ENCODE data around the gene CLDN4. TPM values are rescaled to one million over a fixed set of nuclear protein-coding genes. Genes with fewer than 3 reads are reported as not detected.
A peak's percentile ranks its signal among the peaks of the same experiment; 100 is the strongest.

Gene CLDN4, protein sequence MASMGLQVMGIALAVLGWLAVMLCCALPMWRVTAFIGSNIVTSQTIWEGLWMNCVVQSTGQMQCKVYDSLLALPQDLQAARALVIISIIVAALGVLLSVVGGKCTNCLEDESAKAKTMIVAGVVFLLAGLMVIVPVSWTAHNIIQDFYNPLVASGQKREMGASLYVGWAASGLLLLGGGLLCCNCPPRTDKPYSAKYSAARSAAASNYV
- 0.13 and 0.25 TPM in 2 replicates for total RNA-seq
- polyA plus RNA-seq: 0.14 and 0.15 TPM in 2 replicates
- 0.07 and 0.10 TPM in 2 replicates for polyA plus RNA-seq (2011; cell fraction: cytosol; rRNA removed)
- polyA plus RNA-seq (2011; cell fraction: nucleus; rRNA removed): 0.22 and 0.24 TPM in 2 replicates
- polyA plus RNA-seq (2012): 0.31 and 0.52 TPM in 2 replicates
- not detected in 2 replicates for polyA minus RNA-seq
- polyA minus RNA-seq (2011; cell fraction: cytosol; rRNA and poly(A)+ RNA removed): 43.9 TPM
- polyA minus RNA-seq (2011; cell fraction: nucleus; rRNA and poly(A)+ RNA removed): 0.38 TPM in 1 of 2 replicates, not detected in the other
- not detected for Bru-seq, nascent RNA
- percentile 36 among the genes with signal in this experiment for BruChase-seq, experiment 1, labeled RNA remaining after a 6-hour chase
- BruChase-seq, experiment 2, labeled RNA remaining after a 2-hour chase: percentile 24 among the genes with signal in this experiment
- long read RNA-seq: 0 reads

DNA sequence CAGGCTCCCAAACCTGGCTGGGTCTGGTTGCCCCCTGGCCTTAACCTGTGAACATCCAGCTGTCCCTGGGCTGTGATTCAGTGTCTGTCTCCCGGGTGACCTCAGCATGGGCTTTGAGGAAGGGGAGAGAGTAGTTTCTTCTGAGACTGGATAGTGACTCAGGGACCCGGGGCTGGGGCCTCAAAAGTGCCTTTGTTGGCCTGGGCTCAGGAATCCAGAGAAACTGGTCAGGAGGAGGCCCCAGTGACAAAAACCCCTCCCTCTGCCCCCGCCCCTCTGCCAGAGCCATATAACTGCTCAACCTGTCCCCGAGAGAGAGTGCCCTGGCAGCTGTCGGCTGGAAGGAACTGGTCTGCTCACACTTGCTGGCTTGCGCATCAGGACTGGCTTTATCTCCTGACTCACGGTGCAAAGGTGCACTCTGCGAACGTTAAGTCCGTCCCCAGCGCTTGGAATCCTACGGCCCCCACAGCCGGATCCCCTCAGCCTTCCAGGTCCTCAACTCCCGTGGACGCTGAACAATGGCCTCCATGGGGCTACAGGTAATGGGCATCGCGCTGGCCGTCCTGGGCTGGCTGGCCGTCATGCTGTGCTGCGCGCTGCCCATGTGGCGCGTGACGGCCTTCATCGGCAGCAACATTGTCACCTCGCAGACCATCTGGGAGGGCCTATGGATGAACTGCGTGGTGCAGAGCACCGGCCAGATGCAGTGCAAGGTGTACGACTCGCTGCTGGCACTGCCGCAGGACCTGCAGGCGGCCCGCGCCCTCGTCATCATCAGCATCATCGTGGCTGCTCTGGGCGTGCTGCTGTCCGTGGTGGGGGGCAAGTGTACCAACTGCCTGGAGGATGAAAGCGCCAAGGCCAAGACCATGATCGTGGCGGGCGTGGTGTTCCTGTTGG lies at the start of gene CLDN4:
Gene CLDN4 (plus strand): TSS at position 316 of the 903 bp plus-strand sequence. CDS start 206 bp downstream, at position 522.
- FAIRE-seq: no peak
- ChIA-PET POLR2A (no interaction called here), CTCF (no interaction called here)
- Histone ChIP-seq H2AFZ (ENCODE audit: low read depth, low read length) (no peak within 1 kb of the TSS), H3K27me3 (ENCODE audit: control insufficient read depth in 2 of 2, insufficient read depth in 2 of 2, low read length in 2 of 2) (no peaks in the 10 kb centered on the region), H4K20me1 (replicated peaks; ENCODE audit: control insufficient read depth, extremely low read depth, insufficient read depth, low read length) (no peaks in the 10 kb centered on the region), H3K9ac (replicated peaks; ENCODE audit: extremely low read depth, insufficient read depth, low read length) (no peak within 1 kb of the TSS), H3K4me2 (ENCODE audit: insufficient read depth, low read length) (no peak within 1 kb of the TSS), H3K27ac (ENCODE audit: insufficient read depth, low read depth, low read length) (no peak within 1 kb of the TSS), H3K79me2 (ENCODE audit: control insufficient read depth, insufficient read depth, low read length) (no peaks in the 10 kb centered on the region), H3K9me1 (replicated peaks; ENCODE audit: control insufficient read depth, extremely low read depth, insufficient read depth, low read length) (no peaks in the 10 kb centered on the region), H3K36me3 (ENCODE audit: control insufficient read depth in 2 of 2, extremely low read depth in 1 of 2, insufficient read depth in 2 of 2, low read length in 2 of 2) (no peaks in the 10 kb centered on the region), H3K4me1 (ENCODE audit: control insufficient read depth, extremely low read depth, insufficient read depth, low read length) (peaks cover 5% of the 10 kb centered on the region), H3K4me3 (replicated peaks in 1 of 3; ENCODE audit: insufficient read depth in 1 of 3, low read depth in 1 of 3, low read length in 3 of 3) (no peak within 1 kb of the TSS), H3K9me3 (replicated peaks; ENCODE audit: control insufficient read depth, insufficient read depth, low read length) (no peaks in the 10 kb centered on the region)
- no peak for TF ChIP-seq FOS (IDR thresholded peaks at IDR 0.05; ENCODE audit: borderline replicate concordance, insufficient read depth, low read length)
- TF ChIP-seq GATA2 (IDR thresholded peaks at IDR 0.05; ENCODE audit: insufficient read depth, insufficient read length, low read depth, low read length): no peak
- TF ChIP-seq POLR2AphosphoS5 (IDR thresholded peaks at IDR 0.05; ENCODE audit: insufficient read depth, low read depth, low read length): no peak
- DNase-seq (ENCODE audit: low read depth, low spot score): no peak
- intact Hi-C loops (cut with micrococcal nuclease): no loop called here
- dilution Hi-C loops (cut with MboI; ENCODE audit: extremely low pct_ligation_motif_present, low sequenced_read_pairs): no loop called here
- BruUV-seq (replicated peaks): no TSS peak

DNA sequence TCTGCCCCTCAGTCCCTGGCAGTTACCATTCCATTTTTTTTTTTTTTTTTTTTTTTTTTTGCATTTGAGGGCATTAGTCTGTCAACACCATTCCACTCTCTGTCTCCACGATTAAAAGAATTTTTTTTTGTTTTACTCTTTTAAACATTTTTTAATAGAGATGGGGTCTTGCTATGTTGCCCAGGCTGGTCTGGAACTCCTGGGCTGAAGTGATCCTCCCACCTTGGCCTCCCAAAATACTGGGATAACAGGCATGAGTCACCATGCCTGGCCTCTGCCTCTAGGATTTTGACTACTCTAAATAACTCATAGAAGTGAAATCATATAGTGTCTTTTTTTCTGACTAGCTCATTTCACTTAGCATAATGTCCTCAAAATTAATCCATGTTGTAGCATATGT lies 44.2 kb upstream of the CLDN4 start:
- BruUV-seq (replicated peaks): no TSS peak
- no peaks in the 10 kb centered on the region for H3K4me1 ChIP-seq (ENCODE audit: control insufficient read depth, extremely low read depth, insufficient read depth, low read length)
- no peak overlapping the region for H3K27ac ChIP-seq (ENCODE audit: insufficient read depth, low read depth, low read length)
- H3K4me2 ChIP-seq (ENCODE audit: insufficient read depth, low read length): no peak overlapping the region
- no peaks in the 10 kb centered on the region for H4K20me1 ChIP-seq (replicated peaks; ENCODE audit: control insufficient read depth, extremely low read depth, insufficient read depth, low read length)
- intact Hi-C loops (cut with micrococcal nuclease) (no loop called here), dilution Hi-C loops (cut with MboI; ENCODE audit: extremely low pct_ligation_motif_present, low sequenced_read_pairs) (no loop called here)
- ChIA-PET POLR2A (no interaction called here), CTCF (interaction anchor here (0.6 kb wide), 1 partner anchor 12 kb away, joined by 3 read pairs; no protein-coding TSS in a partner anchor)
- H3K9me3 ChIP-seq (replicated peaks; ENCODE audit: control insufficient read depth, insufficient read depth, low read length): no peaks in the 10 kb centered on the region
- DNase-seq (ENCODE audit: low read depth, low spot score) (no peak), FAIRE-seq (peak; percentile 74)
- TF ChIP-seq POLR2A (IDR thresholded peaks at IDR 0.05; ENCODE audit: low read depth, low read length) (no peak), JUN (IDR thresholded peaks at IDR 0.05; ENCODE audit: borderline replicate concordance, insufficient read depth, insufficient read length, low read depth) (no peak), GATA2 (IDR thresholded peaks at IDR 0.05; ENCODE audit: insufficient read depth, insufficient read length, low read depth, low read length) (no peak), FOS (IDR thresholded peaks at IDR 0.05; ENCODE audit: borderline replicate concordance, insufficient read depth, low read length) (no peak), EZH2 (IDR thresholded peaks at IDR 0.05; ENCODE audit: borderline replicate concordance, low read depth, low read length, severe bottlenecking) (no peak), POLR2AphosphoS5 (IDR thresholded peaks at IDR 0.05; ENCODE audit: insufficient read depth, low read depth, low read length) (no peak), MYC (IDR thresholded peaks at IDR 0.05; ENCODE audit: low read depth, low read length) (no peak)
- TF ChIP-seq, protein P1, sequence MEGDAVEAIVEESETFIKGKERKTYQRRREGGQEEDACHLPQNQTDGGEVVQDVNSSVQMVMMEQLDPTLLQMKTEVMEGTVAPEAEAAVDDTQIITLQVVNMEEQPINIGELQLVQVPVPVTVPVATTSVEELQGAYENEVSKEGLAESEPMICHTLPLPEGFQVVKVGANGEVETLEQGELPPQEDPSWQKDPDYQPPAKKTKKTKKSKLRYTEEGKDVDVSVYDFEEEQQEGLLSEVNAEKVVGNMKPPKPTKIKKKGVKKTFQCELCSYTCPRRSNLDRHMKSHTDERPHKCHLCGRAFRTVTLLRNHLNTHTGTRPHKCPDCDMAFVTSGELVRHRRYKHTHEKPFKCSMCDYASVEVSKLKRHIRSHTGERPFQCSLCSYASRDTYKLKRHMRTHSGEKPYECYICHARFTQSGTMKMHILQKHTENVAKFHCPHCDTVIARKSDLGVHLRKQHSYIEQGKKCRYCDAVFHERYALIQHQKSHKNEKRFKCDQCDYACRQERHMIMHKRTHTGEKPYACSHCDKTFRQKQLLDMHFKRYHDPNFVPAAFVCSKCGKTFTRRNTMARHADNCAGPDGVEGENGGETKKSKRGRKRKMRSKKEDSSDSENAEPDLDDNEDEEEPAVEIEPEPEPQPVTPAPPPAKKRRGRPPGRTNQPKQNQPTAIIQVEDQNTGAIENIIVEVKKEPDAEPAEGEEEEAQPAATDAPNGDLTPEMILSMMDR (IDR thresholded peaks at IDR 0.05; ENCODE audit: extremely low read depth in 1 of 2, insufficient read depth in 1 of 2, low read depth in 1 of 2, low read length in 2 of 2): no peak
- TF ChIP-seq, protein P2, sequence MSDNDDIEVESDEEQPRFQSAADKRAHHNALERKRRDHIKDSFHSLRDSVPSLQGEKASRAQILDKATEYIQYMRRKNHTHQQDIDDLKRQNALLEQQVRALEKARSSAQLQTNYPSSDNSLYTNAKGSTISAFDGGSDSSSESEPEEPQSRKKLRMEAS (IDR thresholded peaks at IDR 0.05; ENCODE audit: insufficient read depth, insufficient read length): no peak
- no peaks in the 10 kb centered on the region for H3K79me2 ChIP-seq (ENCODE audit: control insufficient read depth, insufficient read depth, low read length)
- H3K9ac ChIP-seq (replicated peaks; ENCODE audit: extremely low read depth, insufficient read depth, low read length): no peak overlapping the region
- H2AFZ ChIP-seq (ENCODE audit: low read depth, low read length): no peak overlapping the region
- H3K9me1 ChIP-seq (replicated peaks; ENCODE audit: control insufficient read depth, extremely low read depth, insufficient read depth, low read length): no peaks in the 10 kb centered on the region
- H3K36me3 ChIP-seq (ENCODE audit: control insufficient read depth in 2 of 2, extremely low read depth in 1 of 2, insufficient read depth in 2 of 2, low read length in 2 of 2): no peaks in the 10 kb centered on the region
- no peak overlapping the region for H3K4me3 ChIP-seq (replicated peaks in 1 of 3; ENCODE audit: insufficient read depth in 1 of 3, low read depth in 1 of 3, low read length in 3 of 3)
- no peaks in the 10 kb centered on the region for H3K27me3 ChIP-seq (ENCODE audit: control insufficient read depth in 2 of 2, insufficient read depth in 2 of 2, low read length in 2 of 2)
